ENCODE data around the gene CARMIL1. TPM values are rescaled to one million over a fixed set of nuclear protein-coding genes. Genes with fewer than 3 reads are reported as not detected.
"Not testable (repeated sequence)": the region's sequence is repeated elsewhere in the genome, so short reads cannot be mapped to it uniquely, and the experiment has no call there.

CARMIL1 gene
- total RNA-seq, 1 experiment from 2014 or later = 21.2 TPM

DNA sequence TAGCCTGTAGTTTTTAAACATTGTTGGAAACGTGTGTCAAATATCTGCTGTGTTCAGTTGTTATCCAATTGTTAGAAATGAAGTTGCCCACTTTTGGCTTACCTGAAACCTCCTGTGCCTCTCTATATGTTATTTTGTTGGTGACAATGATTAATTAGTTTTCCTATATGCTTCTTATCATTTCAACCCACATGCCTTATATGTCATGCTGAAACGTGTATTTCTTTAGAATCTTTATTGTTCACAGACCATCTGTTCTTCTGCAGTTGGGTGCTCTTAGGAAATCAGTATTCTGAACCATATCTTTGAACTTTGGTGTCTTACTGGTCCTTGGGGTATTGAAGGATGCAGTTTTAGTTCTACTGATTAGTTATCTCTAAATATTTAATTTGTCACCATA is 281.7 kb downstream of the CARMIL1 start:
- Histone ChIP-seq H3K4me3 (no peak overlapping the region), H3K36me3 (no peaks in the 10 kb centered on the region), H3K4me1 (replicated peaks) (peaks cover 25% of the 10 kb centered on the region), H3K27me3 (replicated peaks) (no peaks in the 10 kb centered on the region), H3K9me3 (replicated peaks) (no peaks in the 10 kb centered on the region), H3K27ac (no peak overlapping the region)
- no peak for DNase-seq (ENCODE audit: low read depth in 1 of 2, low spot score in 2 of 2)

DNA sequence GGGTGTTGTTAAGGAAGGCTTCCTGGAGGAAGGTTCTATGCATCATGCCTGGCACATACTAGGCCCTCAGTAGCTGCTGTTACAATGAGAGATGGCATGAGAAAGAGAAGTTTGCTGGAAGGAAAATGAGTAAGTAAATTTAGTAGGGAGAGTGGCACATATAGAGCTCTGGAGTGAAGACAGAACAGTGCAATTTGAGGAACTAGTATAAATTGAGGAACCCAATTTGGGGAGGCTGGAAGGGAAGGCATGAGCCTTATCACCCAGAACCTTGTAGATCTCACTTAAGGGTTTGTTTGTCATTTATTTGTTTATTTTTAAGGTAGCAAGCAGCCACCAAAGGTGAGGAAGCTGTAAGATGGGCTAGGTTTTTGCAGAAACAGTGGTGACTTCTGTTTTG is 285.8 kb downstream of the CARMIL1 start:
- Histone ChIP-seq H3K36me3 (no peaks in the 10 kb centered on the region), H3K27ac (no peak overlapping the region), H3K27me3 (replicated peaks) (no peaks in the 10 kb centered on the region), H3K4me3 (no peak overlapping the region), H3K4me1 (replicated peaks) (no peaks in the 10 kb centered on the region), H3K9me3 (replicated peaks) (no peaks in the 10 kb centered on the region)
- no peak for DNase-seq (ENCODE audit: low read depth in 1 of 2, low spot score in 2 of 2)

DNA sequence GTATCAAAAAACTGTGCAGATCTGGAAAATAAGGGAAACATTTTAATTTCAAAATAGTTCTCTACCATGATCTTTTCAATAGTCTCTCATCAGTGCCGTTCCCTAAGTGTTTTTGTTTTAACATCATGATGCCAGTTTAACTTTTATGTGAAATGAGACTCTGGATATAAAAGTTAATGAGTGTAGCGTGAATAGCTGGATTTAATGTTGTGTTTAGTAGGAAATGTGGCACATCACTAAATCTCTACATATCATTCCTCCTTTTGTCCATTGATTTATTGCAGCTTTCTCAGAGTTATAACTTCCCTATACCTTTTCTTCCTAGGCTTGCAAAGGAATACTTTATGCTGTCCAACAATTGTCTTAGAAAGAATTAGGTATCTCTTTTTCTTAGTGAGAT is 291.4 kb downstream of the CARMIL1 start:
- Histone ChIP-seq H3K27me3 (replicated peaks) (no peaks in the 10 kb centered on the region), H3K9me3 (replicated peaks) (no peaks in the 10 kb centered on the region), H3K36me3 (no peaks in the 10 kb centered on the region), H3K4me1 (replicated peaks) (no peaks in the 10 kb centered on the region), H3K27ac (no peak overlapping the region), H3K4me3 (no peak overlapping the region)
- DNase-seq (ENCODE audit: low read depth in 1 of 2, low spot score in 2 of 2) = no peak

DNA sequence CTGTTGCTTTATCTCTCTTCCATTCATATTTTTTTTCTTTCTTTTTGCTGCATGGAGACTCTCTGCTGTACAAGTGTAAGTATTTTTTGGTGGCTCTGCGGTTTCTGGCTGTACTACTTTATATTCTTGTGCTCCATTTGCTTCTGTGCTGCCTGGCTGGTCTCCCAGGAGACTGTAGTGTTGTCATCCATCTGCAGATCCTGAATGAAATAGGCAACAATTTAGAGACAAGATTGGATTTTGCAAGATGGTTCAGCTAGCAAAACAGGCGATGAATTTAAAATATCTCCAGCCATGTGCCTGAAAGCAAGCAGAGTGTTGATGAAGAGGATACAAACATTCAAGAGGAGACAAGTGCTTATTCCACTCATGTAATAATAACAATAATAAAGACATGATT is 297.7 kb downstream of the CARMIL1 start:
- Histone ChIP-seq H3K4me1 (replicated peaks) (peaks cover 2% of the 10 kb centered on the region), H3K9me3 (replicated peaks) (no peaks in the 10 kb centered on the region), H3K4me3 (no peak overlapping the region), H3K27me3 (replicated peaks) (no peaks in the 10 kb centered on the region), H3K27ac (no peak overlapping the region), H3K36me3 (no peaks in the 10 kb centered on the region)
- no peak for DNase-seq (ENCODE audit: low read depth in 1 of 2, low spot score in 2 of 2)

DNA sequence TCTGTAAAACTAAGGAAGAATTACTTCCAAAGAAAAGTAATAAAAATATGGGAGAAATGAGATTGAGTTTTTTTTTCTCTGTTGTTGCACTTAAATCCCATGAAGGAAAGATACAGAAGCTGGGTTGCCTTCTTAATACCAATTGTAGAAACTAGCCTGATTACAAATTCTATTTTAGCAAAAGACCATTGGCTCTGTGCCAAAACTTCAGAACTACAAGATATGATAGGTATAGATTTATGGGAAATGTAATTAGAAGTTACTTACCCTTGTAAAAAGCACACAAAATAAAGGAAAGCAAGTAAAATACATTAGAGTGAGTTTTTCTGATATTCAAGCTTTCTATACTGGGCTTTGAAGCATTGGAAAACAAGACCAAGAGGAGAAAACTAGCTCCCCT is 299.4 kb downstream of the CARMIL1 start:
- Histone ChIP-seq H3K27ac (no peak overlapping the region), H3K36me3 (no peaks in the 10 kb centered on the region), H3K27me3 (replicated peaks) (no peaks in the 10 kb centered on the region), H3K4me1 (replicated peaks) (peaks cover 8% of the 10 kb centered on the region), H3K9me3 (replicated peaks) (no peaks in the 10 kb centered on the region), H3K4me3 (no peak overlapping the region)
- DNase-seq (ENCODE audit: low read depth in 1 of 2, low spot score in 2 of 2) = no peak

DNA sequence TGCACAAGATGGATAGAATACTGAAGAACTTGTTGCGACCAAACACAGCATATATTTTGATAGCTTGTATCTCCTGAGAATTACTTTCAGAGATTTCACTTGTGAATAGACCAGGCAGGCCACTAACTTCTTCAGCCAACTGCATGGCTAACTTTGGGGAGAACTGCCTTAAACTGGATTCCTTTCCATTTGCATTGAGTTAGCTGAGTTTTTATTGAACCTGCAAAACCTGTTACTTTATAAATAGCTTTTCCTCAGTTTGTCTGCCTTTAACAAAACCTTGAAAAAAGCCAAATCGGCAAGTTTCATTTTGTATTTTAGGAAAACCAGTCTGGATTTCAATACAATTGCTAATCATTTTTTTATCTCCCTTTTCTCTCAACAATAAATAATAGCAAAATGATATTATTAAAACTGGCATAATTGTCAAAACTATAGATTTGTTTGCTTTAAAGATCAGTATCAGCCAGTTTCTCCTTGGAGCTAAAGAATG is 300.3 kb downstream of the CARMIL1 start:
- H3K36me3 ChIP-seq = no peaks in the 10 kb centered on the region
- DNase-seq (ENCODE audit: low read depth in 1 of 2, low spot score in 2 of 2) = no peak

DNA sequence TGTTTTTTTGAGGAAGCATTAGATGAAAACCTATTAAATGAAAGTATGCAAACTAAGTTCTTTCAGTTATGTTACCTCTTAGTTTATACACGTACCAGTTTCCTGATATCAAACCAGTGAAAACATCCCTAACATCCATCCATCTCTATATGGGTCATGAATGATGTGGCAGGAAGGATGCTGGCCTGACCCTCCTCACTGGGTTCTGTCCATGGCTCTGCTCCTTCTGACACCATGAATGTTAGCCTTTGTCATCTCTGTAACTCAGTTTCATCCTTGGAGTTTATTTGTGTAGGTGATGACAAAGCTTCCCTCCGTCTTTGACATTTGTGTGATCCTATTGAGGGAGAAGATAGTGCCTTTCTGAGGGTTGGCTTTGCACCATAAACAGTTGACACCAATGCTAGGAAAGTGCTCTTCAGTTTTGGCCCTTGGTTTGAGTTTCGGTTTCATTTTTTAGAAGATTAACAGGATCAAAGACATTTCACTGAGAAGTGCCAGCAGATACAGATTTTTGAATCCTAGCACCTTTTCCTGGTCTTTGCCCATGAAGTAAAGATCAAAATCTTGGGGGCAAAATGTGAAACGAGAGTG is 300.8 kb downstream of the CARMIL1 start:
- Histone ChIP-seq H3K4me1 (replicated peaks) (peaks cover 8% of the 10 kb centered on the region), H3K27me3 (replicated peaks) (no peaks in the 10 kb centered on the region), H3K36me3 (no peaks in the 10 kb centered on the region), H3K4me3 (no peak overlapping the region), H3K9me3 (replicated peaks) (no peaks in the 10 kb centered on the region), H3K27ac (no peak overlapping the region)
- DNase-seq (ENCODE audit: low read depth in 1 of 2, low spot score in 2 of 2) = no peak

More for the DNA sequence above, 300.3 kb downstream of the CARMIL1 start:
- H3K4me3 ChIP-seq = no peak overlapping the region
- no peaks in the 10 kb centered on the region for H3K27me3 ChIP-seq (replicated peaks)
- peaks cover 8% of the 10 kb centered on the region for H3K4me1 ChIP-seq (replicated peaks)
- no peaks in the 10 kb centered on the region for H3K9me3 ChIP-seq (replicated peaks)
- no peak overlapping the region for H3K27ac ChIP-seq

DNA sequence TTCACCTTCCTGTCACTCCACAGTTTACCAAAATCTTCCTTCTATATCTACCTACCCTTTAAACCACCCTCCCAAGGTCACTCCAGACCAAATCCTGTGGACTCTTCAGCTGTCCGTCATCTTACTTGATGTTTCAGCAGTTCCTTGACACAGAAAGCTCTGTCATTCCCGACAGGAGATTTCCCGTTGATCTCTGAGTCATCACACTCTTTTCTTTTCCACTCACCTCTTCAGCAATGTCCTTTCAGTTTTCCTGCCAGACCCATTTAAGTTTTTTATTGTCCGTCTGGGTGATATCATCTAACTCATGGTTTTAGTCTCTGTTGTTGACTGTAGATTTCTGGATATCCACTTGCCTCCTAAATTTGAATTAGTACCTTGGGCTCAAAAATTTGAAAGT is 302.9 kb downstream of the CARMIL1 start:
- peak in 1 of 2 experiments; percentile 10 for DNase-seq (ENCODE audit: low read depth in 1 of 2, low spot score in 2 of 2)
- H3K36me3 ChIP-seq = no peaks in the 10 kb centered on the region
- peaks cover 8% of the 10 kb centered on the region for H3K4me1 ChIP-seq (replicated peaks)
- no peak overlapping the region for H3K27ac ChIP-seq
- no peaks in the 10 kb centered on the region for H3K9me3 ChIP-seq (replicated peaks)
- no peak overlapping the region for H3K4me3 ChIP-seq
- no peaks in the 10 kb centered on the region for H3K27me3 ChIP-seq (replicated peaks)

DNA sequence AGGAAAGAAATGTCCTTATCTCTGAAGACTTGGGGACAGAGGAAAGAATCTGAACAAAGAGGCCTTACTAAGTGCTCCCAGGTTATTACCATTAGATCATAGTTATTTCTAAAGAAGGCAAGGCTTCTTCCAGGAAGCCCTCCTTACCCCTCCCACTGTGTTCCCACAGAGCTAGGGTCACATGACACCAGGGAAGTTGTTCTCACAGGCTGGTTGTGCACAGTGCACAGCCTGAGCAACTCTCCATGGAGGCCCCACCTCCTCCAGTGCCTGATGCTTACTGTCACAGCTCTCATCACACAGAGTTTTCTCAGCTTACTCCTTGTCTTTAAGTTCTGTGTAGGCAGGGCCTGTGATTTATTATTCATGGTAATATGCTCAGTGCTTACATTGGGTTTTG is 303.9 kb downstream of the CARMIL1 start:
- no peak for DNase-seq (ENCODE audit: low read depth in 1 of 2, low spot score in 2 of 2)
- Histone ChIP-seq H3K27me3 (replicated peaks) (no peaks in the 10 kb centered on the region), H3K9me3 (replicated peaks) (no peaks in the 10 kb centered on the region), H3K4me3 (no peak overlapping the region), H3K4me1 (replicated peaks) (peaks cover 8% of the 10 kb centered on the region), H3K27ac (no peak overlapping the region), H3K36me3 (no peaks in the 10 kb centered on the region)

DNA sequence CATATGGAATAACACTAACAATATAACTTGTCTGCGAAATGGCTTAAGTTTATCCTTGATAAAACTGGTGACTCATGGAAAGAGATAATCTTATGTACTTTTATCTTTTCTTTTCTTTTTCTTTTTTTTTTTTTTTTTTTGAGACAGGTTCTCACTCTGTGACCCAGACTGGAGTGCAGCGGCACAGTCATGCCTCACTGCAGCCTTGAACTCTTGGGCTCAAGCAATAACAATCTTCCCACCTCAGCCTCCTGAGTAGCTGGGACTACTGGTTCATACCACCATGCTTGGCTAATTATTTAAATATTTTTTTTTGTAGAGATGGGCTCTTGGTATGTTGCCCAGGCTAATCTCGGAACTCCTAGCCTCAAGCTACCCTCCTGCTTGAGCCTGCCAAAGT is 304.7 kb downstream of the CARMIL1 start:
- peaks cover 8% of the 10 kb centered on the region for H3K4me1 ChIP-seq (replicated peaks)
- H3K4me3 ChIP-seq = no peak overlapping the region
- no peaks in the 10 kb centered on the region for H3K27me3 ChIP-seq (replicated peaks)
- DNase-seq (ENCODE audit: low read depth in 1 of 2, low spot score in 2 of 2) = no peak
- no peaks in the 10 kb centered on the region for H3K9me3 ChIP-seq (replicated peaks)
- H3K36me3 ChIP-seq = no peaks in the 10 kb centered on the region
- no peak overlapping the region for H3K27ac ChIP-seq

DNA sequence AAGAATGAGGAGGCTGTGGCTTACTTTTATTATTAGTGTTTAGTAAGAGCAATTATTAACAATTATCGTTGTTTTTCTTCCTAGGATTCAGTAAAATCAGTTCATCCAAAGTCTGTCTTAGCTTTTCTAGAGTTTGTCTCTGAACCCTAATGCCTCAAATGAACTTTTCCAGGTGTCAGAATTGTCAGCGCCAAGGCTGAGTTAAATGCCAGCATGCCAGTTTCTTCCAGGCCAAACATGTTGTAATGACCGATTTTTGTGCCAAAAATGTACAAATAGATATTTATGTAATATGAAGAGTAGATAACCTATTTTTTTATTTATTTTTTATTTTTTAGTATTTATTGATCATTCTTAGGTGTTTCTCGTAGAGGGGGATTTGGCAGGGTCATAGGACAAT is 306.1 kb downstream of the CARMIL1 start:
- Histone ChIP-seq H3K4me3 (no peak overlapping the region), H3K4me1 (replicated peaks) (peaks cover 8% of the 10 kb centered on the region), H3K9me3 (replicated peaks) (no peaks in the 10 kb centered on the region), H3K27me3 (replicated peaks) (no peaks in the 10 kb centered on the region), H3K36me3 (no peaks in the 10 kb centered on the region), H3K27ac (no peak overlapping the region)
- DNase-seq (ENCODE audit: low read depth in 1 of 2, low spot score in 2 of 2) = no peak

DNA sequence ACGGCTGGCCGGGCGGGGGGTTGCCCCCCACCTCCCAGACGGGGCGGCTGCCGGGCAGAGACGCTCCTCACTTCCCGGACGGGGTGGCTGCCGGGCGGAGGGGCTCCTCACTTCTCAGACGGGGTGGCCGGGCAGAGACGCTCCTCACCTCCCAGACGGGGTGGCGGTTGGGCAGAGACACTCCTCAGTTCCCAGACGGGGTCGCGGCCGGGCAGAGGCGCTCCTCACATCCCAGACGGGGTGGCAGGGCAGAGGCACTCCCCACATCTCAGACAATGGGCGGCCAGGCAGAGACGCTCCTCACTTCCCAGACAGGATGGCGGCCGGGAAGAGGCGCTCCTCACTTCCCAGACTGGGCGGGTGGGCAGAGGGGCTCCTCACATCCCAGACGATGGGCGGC is 306.9 kb downstream of the CARMIL1 start:
- not testable (repeated sequence) for DNase-seq (ENCODE audit: low read depth in 1 of 2, low spot score in 2 of 2); H3K4me3 ChIP-seq; H3K27ac ChIP-seq; H3K27me3 ChIP-seq (replicated peaks); H3K36me3 ChIP-seq; H3K4me1 ChIP-seq (replicated peaks); H3K9me3 ChIP-seq (replicated peaks)

DNA sequence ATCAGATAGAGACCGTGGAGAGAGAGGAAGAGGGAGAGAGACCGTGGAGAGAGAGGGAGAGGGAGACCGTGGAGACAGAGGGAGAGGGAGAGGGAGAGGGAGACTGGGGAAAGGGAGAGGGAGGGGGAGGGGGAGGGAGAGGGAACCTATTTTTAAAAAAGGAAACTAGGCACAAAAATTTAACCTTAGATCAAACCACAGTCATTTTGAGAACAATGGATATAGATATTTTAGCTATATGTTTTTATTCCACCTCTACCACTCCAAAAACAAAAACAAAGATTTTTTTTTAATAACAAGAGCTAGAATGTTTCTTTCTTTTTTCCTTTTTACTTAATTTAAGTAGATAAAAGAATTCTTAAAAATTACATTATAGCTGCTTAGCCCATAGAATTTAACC is 307.8 kb downstream of the CARMIL1 start:
- Histone ChIP-seq H3K4me3 (no peak overlapping the region), H3K36me3 (no peaks in the 10 kb centered on the region), H3K27me3 (replicated peaks) (no peaks in the 10 kb centered on the region), H3K4me1 (replicated peaks) (peaks cover 6% of the 10 kb centered on the region), H3K9me3 (replicated peaks) (no peaks in the 10 kb centered on the region), H3K27ac (no peak overlapping the region)
- no peak for DNase-seq (ENCODE audit: low read depth in 1 of 2, low spot score in 2 of 2)

DNA sequence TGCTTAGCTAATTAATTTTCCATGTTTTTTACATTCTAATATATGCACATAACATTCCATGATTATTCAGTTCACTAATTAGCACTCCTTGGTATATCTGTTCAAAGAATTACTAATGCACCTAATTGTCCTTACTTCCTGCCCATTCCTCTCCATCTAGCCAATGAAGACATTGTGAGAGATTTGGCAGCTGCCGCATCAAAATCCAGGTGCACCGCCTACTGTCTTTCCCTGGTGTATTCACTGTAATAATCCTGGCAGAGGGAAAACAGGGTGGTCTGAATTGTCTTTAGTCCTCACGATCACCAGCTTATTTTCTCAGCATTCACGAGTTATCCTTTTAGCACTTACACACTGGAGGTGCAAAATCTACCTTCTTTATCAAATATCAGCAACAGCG is 311.8 kb downstream of the CARMIL1 start:
- DNase-seq (ENCODE audit: low read depth in 1 of 2, low spot score in 2 of 2) = no peak
- no peak overlapping the region for H3K27ac ChIP-seq
- peaks cover 10% of the 10 kb centered on the region for H3K36me3 ChIP-seq
- no peaks in the 10 kb centered on the region for H3K9me3 ChIP-seq (replicated peaks)
- H3K4me3 ChIP-seq = no peak overlapping the region
- no peaks in the 10 kb centered on the region for H3K4me1 ChIP-seq (replicated peaks)
- H3K27me3 ChIP-seq (replicated peaks) = no peaks in the 10 kb centered on the region
